ENCODE results near the gene KIF12.

Gene KIF12

GRCh38 chr9:114105236-114105635 lies 6.1 kb upstream of the KIF12 start:
- DNase-seq = no peak

GRCh38 chr9:114102484-114102883 lies 3.4 kb upstream of the KIF12 start:
- no peak for DNase-seq

GRCh38 chr9:114100536-114100935 lies 1.4 kb upstream of the KIF12 start:
- DNase-seq = no peak

GRCh38 chr9:114099669-114100270 lies 678 bp upstream of the KIF12 start:
- no peak for DNase-seq

GRCh38 chr9:114098021-114098935 lies 814 bp downstream of the KIF12 start:
- DNase-seq = no peak

GRCh38 chr9:114097613-114098020 lies 1.5 kb downstream of the KIF12 start:
- no peak for DNase-seq

GRCh38 chr9:114096866-114097612 lies 2.1 kb downstream of the KIF12 start:
- DNase-seq = no peak

GRCh38 chr9:114096041-114096511 lies 3.0 kb downstream of the KIF12 start:
- no peak for DNase-seq

GRCh38 chr9:114094971-114095370 lies 4.1 kb downstream of the KIF12 start:
- DNase-seq = no peak

- DNase-seq = no peak
These were observed 5.2 kb downstream of the KIF12 start for GRCh38 chr9:114093761-114094505.

- DNase-seq = no peak
These were observed 6.0 kb downstream of the KIF12 start for GRCh38 chr9:114093031-114093471.

GRCh38 chr9:114092336-114092735 lies 6.8 kb downstream of the KIF12 start:
- no peak for DNase-seq

GRCh38 chr9:114091711-114092110 lies 7.4 kb downstream of the KIF12 start:
- DNase-seq = no peak

- no peak for DNase-seq
These were observed 8.3 kb downstream of the KIF12 start for GRCh38 chr9:114090798-114091197.

- no peak for DNase-seq
These were observed 9.8 kb downstream of the KIF12 start for GRCh38 chr9:114089206-114089840.

GRCh38 chr9:114088571-114089170 lies 10.4 kb downstream of the KIF12 start:
- DNase-seq = no peak

GRCh38 chr9:114087721-114088120 lies 11.4 kb downstream of the KIF12 start:
- no peak for DNase-seq

GRCh38 chr9:114086607-114087006 lies 12.5 kb downstream of the KIF12 start:
- DNase-seq = no peak

- DNase-seq = no peak
These were observed 13.1 kb downstream of the KIF12 start for GRCh38 chr9:114086009-114086408.

GRCh38 chr9:114085387-114085789 lies 13.7 kb downstream of the KIF12 start:
- no peak for DNase-seq

GRCh38 chr9:114084282-114085073 lies 14.6 kb downstream of the KIF12 start:
- no peak for DNase-seq
